ENCODE data around the gene CLCN1. TPM values are rescaled to one million over a fixed set of nuclear protein-coding genes. Genes with fewer than 3 reads are reported as not detected.
A peak's percentile ranks its signal among the peaks of the same experiment; 100 is the strongest.

The CLCN1 gene
- total RNA-seq, 2 donors from 2014 or later = not detected

DNA sequence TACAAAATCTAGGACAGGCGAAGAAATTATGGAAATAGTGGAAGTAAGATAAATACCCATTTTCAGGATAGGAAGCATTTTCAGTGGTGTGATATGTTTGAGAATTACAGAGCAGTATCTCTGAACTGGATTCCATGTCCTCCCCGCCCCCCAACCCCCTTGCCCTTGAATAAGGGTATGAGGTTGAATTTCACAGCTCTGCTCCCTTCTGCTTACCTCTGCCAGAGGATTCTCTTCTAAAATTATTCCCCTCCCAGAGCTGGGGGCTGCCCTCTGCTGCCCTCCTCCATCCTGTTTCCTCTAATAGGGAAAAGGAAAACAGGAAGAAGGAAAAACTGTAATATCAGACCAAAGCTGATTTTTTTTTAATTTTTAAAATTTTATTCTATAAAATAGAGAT, 7.3 kb upstream of the CLCN1 start:
- H3K36me3 ChIP-seq (replicated peaks in 1 of 2; ENCODE audit: insufficient read depth in 1 of 2, low read depth in 2 of 2) = peaks cover 0 to 13% of the 10 kb centered on the region in 2 donors
- H3K9me3 ChIP-seq = no peaks in the 10 kb centered on the region
- 93 to 97% methylated on average over 2 of the region's 2 CpGs for WGBS, 2 donors
- no peak for DNase-seq
- TF ChIP-seq, protein P1, sequence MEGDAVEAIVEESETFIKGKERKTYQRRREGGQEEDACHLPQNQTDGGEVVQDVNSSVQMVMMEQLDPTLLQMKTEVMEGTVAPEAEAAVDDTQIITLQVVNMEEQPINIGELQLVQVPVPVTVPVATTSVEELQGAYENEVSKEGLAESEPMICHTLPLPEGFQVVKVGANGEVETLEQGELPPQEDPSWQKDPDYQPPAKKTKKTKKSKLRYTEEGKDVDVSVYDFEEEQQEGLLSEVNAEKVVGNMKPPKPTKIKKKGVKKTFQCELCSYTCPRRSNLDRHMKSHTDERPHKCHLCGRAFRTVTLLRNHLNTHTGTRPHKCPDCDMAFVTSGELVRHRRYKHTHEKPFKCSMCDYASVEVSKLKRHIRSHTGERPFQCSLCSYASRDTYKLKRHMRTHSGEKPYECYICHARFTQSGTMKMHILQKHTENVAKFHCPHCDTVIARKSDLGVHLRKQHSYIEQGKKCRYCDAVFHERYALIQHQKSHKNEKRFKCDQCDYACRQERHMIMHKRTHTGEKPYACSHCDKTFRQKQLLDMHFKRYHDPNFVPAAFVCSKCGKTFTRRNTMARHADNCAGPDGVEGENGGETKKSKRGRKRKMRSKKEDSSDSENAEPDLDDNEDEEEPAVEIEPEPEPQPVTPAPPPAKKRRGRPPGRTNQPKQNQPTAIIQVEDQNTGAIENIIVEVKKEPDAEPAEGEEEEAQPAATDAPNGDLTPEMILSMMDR (IDR thresholded peaks at IDR 0.05) = no peak
- no peak for TF ChIP-seq POLR2A (IDR thresholded peaks at IDR 0.05)
- ATAC-seq = no peak
- H3K27me3 ChIP-seq = no peaks in the 10 kb centered on the region
- no peaks in the 10 kb centered on the region for H3K4me1 ChIP-seq
- no peak overlapping the region for H3K4me3 ChIP-seq
- intact Hi-C loops (cut with DNase I) = no loop called here
- no peak overlapping the region for H3K27ac ChIP-seq

GRCh38 chr7:143314127-143314526, 1.8 kb upstream of the CLCN1 start:
- intact Hi-C loops (cut with DNase I) = no loop called here
- TF ChIP-seq, protein P1 (IDR thresholded peaks at IDR 0.05) = no peak
- no peak for TF ChIP-seq POLR2A (IDR thresholded peaks at IDR 0.05)
- Histone ChIP-seq H3K27me3 (no peaks in the 10 kb centered on the region), H3K4me3 (no peak overlapping the region), H3K27ac (no peak overlapping the region), H3K4me1 (no peaks in the 10 kb centered on the region), H3K36me3 (replicated peaks in 1 of 2; ENCODE audit: insufficient read depth in 1 of 2, low read depth in 2 of 2) (no peaks in the 10 kb centered on the region), H3K9me3 (no peaks in the 10 kb centered on the region)
- DNase-seq = no peak
- ATAC-seq = no peak

DNA sequence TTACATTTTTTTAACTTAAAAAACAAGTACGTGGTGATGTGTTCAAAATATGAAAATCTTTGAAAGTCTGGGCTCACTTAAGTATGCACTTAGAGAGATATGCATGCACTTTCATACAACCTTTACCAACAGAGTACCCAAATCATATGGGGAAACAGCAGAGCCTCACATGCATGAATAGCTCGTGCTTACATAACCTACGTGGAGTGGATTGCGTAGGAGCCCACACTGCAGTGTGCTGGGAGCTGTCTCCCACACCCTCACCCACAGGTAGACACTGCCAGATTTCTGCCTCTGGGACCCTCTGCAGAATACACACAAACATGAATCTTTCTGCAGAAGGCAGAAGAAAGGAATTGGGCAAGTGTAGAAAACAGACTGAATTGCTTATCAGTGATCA, 581 bp downstream of the CLCN1 start:
- ATAC-seq (no peak), DNase-seq (no peak)
- Histone ChIP-seq H3K4me3 (no peak overlapping the region), H3K27ac (no peak overlapping the region), H3K4me1 (no peaks in the 10 kb centered on the region), H3K9me3 (no peaks in the 10 kb centered on the region), H3K27me3 (no peaks in the 10 kb centered on the region), H3K36me3 (replicated peaks in 1 of 2; ENCODE audit: insufficient read depth in 1 of 2, low read depth in 2 of 2) (no peaks in the 10 kb centered on the region)
- no peak for TF ChIP-seq POLR2A (IDR thresholded peaks at IDR 0.05)
- TF ChIP-seq, protein P1 (IDR thresholded peaks at IDR 0.05) = no peak
- 69 to 71% methylated on average over 4 of the region's 4 CpGs for WGBS, 2 donors
- intact Hi-C loops (cut with DNase I) = no loop called here

DNA sequence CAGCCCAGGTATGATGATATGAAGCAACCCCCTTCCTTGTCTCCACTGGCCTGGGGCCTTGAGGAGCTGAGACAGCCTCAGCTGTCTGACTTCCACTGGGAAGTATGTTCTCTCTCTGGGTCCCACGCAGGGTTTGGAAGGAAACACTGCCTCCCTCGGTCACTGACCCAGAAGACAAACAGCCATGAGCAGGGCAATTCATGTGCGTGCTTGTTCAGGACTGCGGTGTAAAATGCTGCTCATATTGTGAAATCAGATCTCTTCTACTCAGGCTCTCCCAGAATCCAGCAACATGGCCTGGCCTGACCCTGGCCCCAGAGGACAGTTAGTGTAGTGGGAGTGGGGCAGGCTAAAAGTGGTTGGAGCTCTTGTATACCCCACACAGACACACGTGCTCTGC, 2.8 kb downstream of the CLCN1 start:
- Histone ChIP-seq H3K27ac (no peak overlapping the region), H3K4me3 (no peak overlapping the region), H3K36me3 (replicated peaks in 1 of 2; ENCODE audit: insufficient read depth in 1 of 2, low read depth in 2 of 2) (no peaks in the 10 kb centered on the region), H3K9me3 (no peaks in the 10 kb centered on the region), H3K4me1 (no peaks in the 10 kb centered on the region), H3K27me3 (no peaks in the 10 kb centered on the region)
- ATAC-seq (peak; percentile 54), DNase-seq (peak in 1 of 4 donors; percentile 43)
- TF ChIP-seq POLR2A (IDR thresholded peaks at IDR 0.05) = no peak
- TF ChIP-seq, protein P1 (IDR thresholded peaks at IDR 0.05) = no peak
- WGBS, 2 donors = 46% methylated on average over 5 of the region's 5 CpGs; no CpG with 5 or more reads in 1 of the 2 donors
- intact Hi-C loops (cut with DNase I) = no loop called here

GRCh38 chr7:143320620-143321019, 4.7 kb downstream of the CLCN1 start:
- H3K4me1 ChIP-seq = no peaks in the 10 kb centered on the region
- H3K36me3 ChIP-seq (replicated peaks in 1 of 2; ENCODE audit: insufficient read depth in 1 of 2, low read depth in 2 of 2) = no peaks in the 10 kb centered on the region
- TF ChIP-seq POLR2A (IDR thresholded peaks at IDR 0.05) = no peak
- TF ChIP-seq, protein P1 (IDR thresholded peaks at IDR 0.05) = no peak
- ATAC-seq (no peak), DNase-seq (peak in 1 of 4 donors; percentile 32)
- no peaks in the 10 kb centered on the region for H3K27me3 ChIP-seq
- 53 to 62% methylated on average over 8 to 9 of the region's 9 CpGs for WGBS, 2 donors
- intact Hi-C loops (cut with DNase I) = no loop called here
- no peak overlapping the region for H3K27ac ChIP-seq
- no peaks in the 10 kb centered on the region for H3K9me3 ChIP-seq
- H3K4me3 ChIP-seq = no peak overlapping the region
